A549 (cell line): ENCODE results near the gene PDE4C.

Source experiments
- BCL3 ChIP-seq: fragments of >200 bp; sonication (Bioruptor Twin); formaldehyde crosslinking; IDR thresholded peaks from 3 replicates; pipeline ENCODE4 v1.6.1; 2016
- CBX2 ChIP-seq: fragments of 200-600 bp; sonication (generic); IDR thresholded peaks from 2 replicates; pipeline ENCODE4 v1.6.1; 2016; ENCODE audit warnings: low read depth, mild to moderate bottlenecking, borderline replicate concordance
- CTCF ChIP-seq: fragments of >200 bp; sonication (Bioruptor Twin); formaldehyde crosslinking; IDR thresholded peaks from 3 replicates; pipeline ENCODE4 v1.5.1; 2016
- E2F6 ChIP-seq: IDR thresholded peaks from 2 replicates; pipeline ENCODE4 v1.6.1; 2012; ENCODE audit warnings: low read depth, borderline replicate concordance
- EP300 ChIP-seq, 2 experiments: fragments of >200 bp; sonication (Bioruptor Twin); formaldehyde crosslinking; IDR thresholded peaks; 2 replicates in 1 of 2; 3 replicates in 1 of 2; pipeline ENCODE4 v1.6.1; 2016 to 2017
- FOSL2 ChIP-seq, 2 experiments: fragments of 450-650 bp in 1 of 2; fragments of >200 bp in 1 of 2; sonication (Bioruptor Twin) in 1 of 2; formaldehyde crosslinking; IDR thresholded peaks; 2 replicates each; pipeline versions ENCODE4 v1.5.0 to v1.6.1; 2016 to 2020; ENCODE audit warnings: mild to moderate bottlenecking in 1 of 2, moderate library complexity in 1 of 2
- HMGXB4 ChIP-seq: fragments of 250-450 bp; sonication (Bioruptor Pico); IDR thresholded peaks from 2 replicates; pipeline ENCODE4 v1.5.0; 2021; ENCODE audit warnings: mild to moderate bottlenecking, moderate library complexity, borderline replicate concordance
- KDM1A ChIP-seq: fragments of 200-600 bp; sonication (generic); IDR thresholded peaks from 2 replicates; pipeline ENCODE4 v1.6.1; 2016; ENCODE audit warnings: low read depth, mild to moderate bottlenecking
- MYC ChIP-seq: IDR thresholded peaks from 2 replicates; pipeline ENCODE4 v1.6.1; 2012; ENCODE audit warnings: mild to moderate bottlenecking, inconsistent platforms, low read length, improper control_type of control experiment, borderline replicate concordance
- RAD21 ChIP-seq, 2 experiments: fragments of >200 bp in 1 of 2; sonication (Bioruptor Twin) in 1 of 2; formaldehyde crosslinking in 1 of 2; IDR thresholded peaks in 1 of 2; conservative IDR thresholded peaks in 1 of 2; 2 replicates in 1 of 2; 3 replicates in 1 of 2; pipeline ENCODE4 v1.6.1; 2012 to 2018; ENCODE audit warnings: inconsistent platforms in 1 of 2

- TF ChIP-seq FOSL2 (IDR thresholded peaks at IDR 0.05) (no peak), FOSL2 (CRISPR knock-in tag; IDR thresholded peaks at IDR 0.05) (no peak), HMGXB4 (CRISPR knock-in tag) (no peak), CTCF (no peak), MYC (no peak), KDM1A (no peak), EP300 (IDR thresholded peaks at IDR 0.05) (no peak), CBX2 (no peak), E2F6 (no peak), BCL3 (no peak), RAD21 (conservative IDR thresholded peaks at IDR 0.05 in 1 of 2, IDR thresholded peaks at IDR 0.05 in 1 of 2) (no peak)
Observed at GRCh38 chr19:18221815-18222725, 4.2 kb downstream of the PDE4C start.
